GM23338 (cell line): ENCODE results near the gene NIPSNAP2. TPM values are rescaled to one million over a fixed set of nuclear protein-coding genes. Genes with fewer than 3 reads are reported as not detected.
"Not testable (repeated sequence)": the region's sequence is repeated elsewhere in the genome, so short reads cannot be mapped to it uniquely, and the experiment has no call there.

Experiments
- ATAC-seq: fragments of 200-7000 bp; cut with Tn5 transposase; 3 replicates; pipeline ENCODE4 v1.9.1; 2020
- DNase-seq: peaks from one replicate; pipeline ENCODE4 v3.0.0-alpha.2; 2015; ENCODE audit warnings: low spot score
- H2AFZ ChIP-seq: fragments of 200-600 bp; sonication (generic); 2 replicates; pipeline ENCODE4 v1.8.0; 2016; ENCODE audit warnings: antibody characterized with exemption, mild to moderate bottlenecking, moderate library complexity
- H3F3A ChIP-seq: fragments of 200-600 bp; sonication (generic); replicated peaks from 2 replicates; pipeline ENCODE4 v1.8.0; 2017; ENCODE audit warnings: antibody characterized with exemption, mixed run types, low read depth
- H3K27ac ChIP-seq: fragments of 200-600 bp; sonication (generic); 2 replicates; pipeline ENCODE4 v1.6.1; 2016; ENCODE audit warnings: low read depth
- H3K27me3 ChIP-seq: fragments of 200-600 bp; sonication (generic); 2 replicates; pipeline ENCODE4 v1.8.0; 2016; ENCODE audit warnings: mild to moderate bottlenecking, mixed run types, moderate library complexity; ENCODE audit not compliant: insufficient read depth
- H3K36me3 ChIP-seq: fragments of 200-600 bp; sonication (generic); 2 replicates; pipeline ENCODE4 v1.8.0; 2016; ENCODE audit warnings: mild to moderate bottlenecking; ENCODE audit not compliant: insufficient read depth
- H3K4me1 ChIP-seq: fragments of 200-600 bp; sonication (generic); 2 replicates; pipeline ENCODE4 v1.8.0; 2016; ENCODE audit warnings: mild to moderate bottlenecking, moderate library complexity; ENCODE audit not compliant: insufficient read depth
- H3K4me2 ChIP-seq: fragments of 200-600 bp; sonication (generic); 2 replicates; pipeline ENCODE4 v1.7.1; 2017; ENCODE audit warnings: mixed run types
- H3K4me3 ChIP-seq: fragments of 200-600 bp; sonication (generic); 2 replicates; pipeline ENCODE4 v1.6.1; 2016; ENCODE audit warnings: mixed run types
- H3K79me2 ChIP-seq: fragments of 200-600 bp; sonication (generic); replicated peaks from 2 replicates; pipeline ENCODE4 v1.8.0; 2017; ENCODE audit warnings: mild to moderate bottlenecking; ENCODE audit not compliant: insufficient read depth
- H3K9me2 ChIP-seq: fragments of 200-600 bp; sonication (generic); 2 replicates; pipeline ENCODE4 v1.8.0; 2017; ENCODE audit not compliant: insufficient read depth
- H4K20me1 ChIP-seq: fragments of 200-600 bp; sonication (generic); replicated peaks from 2 replicates; pipeline ENCODE4 v1.8.0; 2017; ENCODE audit warnings: mild to moderate bottlenecking; ENCODE audit not compliant: insufficient read depth
- H3K27ac Mint-ChIP-seq: 2 replicates; pipeline ENCODE4 v1.8.0; 2020; ENCODE audit warnings: inconsistent platforms, mild to moderate bottlenecking, moderate library complexity, mixed read lengths
- H3K27me3 Mint-ChIP-seq: 3 replicates; pipeline ENCODE4 v1.8.0; 2022; ENCODE audit warnings: low read depth, mild to moderate bottlenecking, moderate library complexity, mixed read lengths, inconsistent platforms; ENCODE audit not compliant: insufficient read depth, poor library complexity
- H3K36me3 Mint-ChIP-seq: 3 replicates; pipeline ENCODE4 v1.8.0; 2021; ENCODE audit warnings: low read depth, mild to moderate bottlenecking, inconsistent platforms, moderate library complexity, mixed read lengths
- H3K4me1 Mint-ChIP-seq: 3 replicates; pipeline ENCODE4 v1.8.0; 2020; ENCODE audit warnings: mild to moderate bottlenecking, inconsistent platforms, mixed read lengths
- H3K4me3 Mint-ChIP-seq: 3 replicates; pipeline ENCODE4 v1.8.0; 2021; ENCODE audit warnings: moderate library complexity, mild to moderate bottlenecking, inconsistent platforms, mixed read lengths
- H3K9me3 Mint-ChIP-seq: 3 replicates; pipeline ENCODE4 v1.8.0; 2020; ENCODE audit warnings: moderate library complexity, mild to moderate bottlenecking, inconsistent platforms, mixed read lengths
- CREB1 ChIP-seq: fragments of 250-450 bp; sonication (Bioruptor Pico); IDR thresholded peaks from 2 replicates; pipeline ENCODE4 v1.5.0; 2020; ENCODE audit warnings: low read depth, mild to moderate bottlenecking, moderate library complexity
- JUNB ChIP-seq: IDR thresholded peaks from one replicate; pipeline ENCODE4 v1.6.1; 2016; ENCODE audit warnings: antibody characterized with exemption; ENCODE audit not compliant: unreplicated experiment
- STAT1 ChIP-seq: IDR thresholded peaks from one replicate; pipeline ENCODE4 v1.6.1; 2016; ENCODE audit warnings: antibody characterized with exemption; ENCODE audit not compliant: unreplicated experiment
- ZNF331 ChIP-seq: fragments of 250-450 bp; sonication (Bioruptor Pico); IDR thresholded peaks from 2 replicates; pipeline ENCODE4 v1.5.0; 2020; ENCODE audit warnings: low read depth, mild to moderate bottlenecking, moderate library complexity
- ZNF462 ChIP-seq: fragments of 250-450 bp; sonication (Bioruptor Pico); IDR thresholded peaks from 2 replicates; pipeline ENCODE4 v1.5.0; 2020; ENCODE audit warnings: mild to moderate bottlenecking, moderate library complexity
- polyA plus RNA-seq: library from polyadenylated mRNA; unstranded; fragments of >200 nt; fragmentation: Nextera tagmentation; extraction: Ambion mirVana; gene quantifications from 2 replicates; pipeline ENCODE4 v1.2.1, GENCODE V29; 2016
- total RNA-seq: library from RNA; depleted of rRNA; stranded (reverse); fragments of >200 nt; shearing (Covaris generic); gene quantifications from 2 replicates; pipeline ENCODE4 v1.2.3, GENCODE V29; 2014

NIPSNAP2 gene
- total and polyA plus RNA-seq, 2 experiments from 2014 or later, result 29.8 to 30.5 TPM

- no peaks in the 10 kb centered on the region for H3K36me3 ChIP-seq
- Mint-ChIP-seq H3K27ac (no peak overlapping the region), H3K4me3 (no peak overlapping the region), H3K4me1 (no peaks in the 10 kb centered on the region), H3K9me3 (no peaks in the 10 kb centered on the region), H3K36me3 (peaks cover 28% of the 10 kb centered on the region), H3K27me3 (peaks cover 4% of the 10 kb centered on the region)
- H3F3A ChIP-seq, result no peaks in the 10 kb centered on the region
- H3K4me2 ChIP-seq, result no peak overlapping the region
- H3K9me2 ChIP-seq, result no peaks in the 10 kb centered on the region
- ATAC-seq, result no peak
- no peaks in the 10 kb centered on the region for H3K27me3 ChIP-seq
- no peak for DNase-seq
- no peak overlapping the region for H3K27ac ChIP-seq
- no peaks in the 10 kb centered on the region; the same call in none of the 2 replicates for H4K20me1 ChIP-seq
- H3K4me1 ChIP-seq, result no peaks in the 10 kb centered on the region
- peaks cover 7% of the 10 kb centered on the region; the same call in 1 of the 2 replicates for H3K79me2 ChIP-seq
- TF ChIP-seq ZNF331 (CRISPR knock-in tag) (no peak), ZNF462 (CRISPR knock-in tag) (no peak), STAT1 (no peak), CREB1 (CRISPR knock-in tag) (no peak), JUNB (no peak)
- no peak overlapping the region for H3K4me3 ChIP-seq
- H2AFZ ChIP-seq, result no peak overlapping the region
These were observed 76.3 kb downstream of the NIPSNAP2 start for GRCh38 chr7:56040730-56041129.

GRCh38 chr7:56045758-56046157 is 81.4 kb downstream of the NIPSNAP2 start:
- H3K27ac ChIP-seq, H3F3A ChIP-seq, H3K27me3 ChIP-seq, H3K4me3 Mint-ChIP-seq, H3K9me3 Mint-ChIP-seq, H3K9me2 ChIP-seq, H3K4me3 ChIP-seq, H3K36me3 ChIP-seq, H3K4me1 ChIP-seq, H3K27me3 Mint-ChIP-seq, DNase-seq, H3K4me1 Mint-ChIP-seq, ATAC-seq, H4K20me1 ChIP-seq, H2AFZ ChIP-seq, H3K4me2 ChIP-seq, H3K27ac Mint-ChIP-seq: not testable (repeated sequence)
- peaks cover 24% of the 10 kb centered on the region for H3K79me2 ChIP-seq
- peaks cover 23% of the 10 kb centered on the region for H3K36me3 Mint-ChIP-seq
